HCT116 (cell line): ENCODE results near the gene SAMD10. TPM values are rescaled to one million over a fixed set of nuclear protein-coding genes. Genes with fewer than 3 reads are reported as not detected.

Experiments
- ATAC-seq: fragments of 200-7000 bp; cut with Tn5 transposase; 2 replicates; pipeline ENCODE4 v1.9.1; 2020; ENCODE audit warnings: mild to moderate bottlenecking, moderate library complexity
- BruUV-seq: library from RNA; stranded (reverse); fragments of 400-500 nt; replicated peaks from 2 replicates; lab custom pipeline; 2021; lab: Mats Ljungman, UMichigan
- CTCF ChIA-PET: fragments of 300-600 bp; sonication (Branson Sonifier 250); formaldehyde crosslinking; loops from one replicate; lab custom pipeline; 2021; ENCODE audit warnings: antibody characterized with exemption; lab: Charles Lee
- POLR2A ChIA-PET: fragments of 300-600, 350-600 bp; sonication (Branson Sonifier 250); formaldehyde crosslinking; loops from one replicate; lab custom pipeline; 2021; ENCODE audit warnings: antibody characterized with exemption; lab: Charles Lee
- RAD21 ChIA-PET, 2 experiments: fragments of 300-600 bp; sonication (Branson Sonifier 250); formaldehyde crosslinking; loops; one replicate each; lab custom pipeline; 2023; ENCODE audit warnings: low total read pairs in 2 of 2; ENCODE audit not compliant: uncharacterized antibody in 2 of 2, unreplicated experiment in 2 of 2, low non-redundant PET in 1 of 2; lab: Charles Lee
- DNase-seq: peaks from one replicate; pipeline ENCODE4 v3.0.0-alpha.2; 2010; ENCODE audit warnings: low read depth, low spot score
- H2AFZ ChIP-seq: fragments of 200-600 bp; shearing (Covaris generic), sonication (generic); 2 replicates; pipeline ENCODE4 v1.6.1; 2017; ENCODE audit warnings: low read depth, mixed run types, mixed read lengths, antibody characterized with exemption, low read length; ENCODE audit not compliant: poor library complexity, severe bottlenecking
- H3K27ac ChIP-seq: 2 replicates; pipeline ENCODE4 v1.5.1; 2012; ENCODE audit warnings: low read depth, low read length
- H3K27me3 ChIP-seq: fragments of 200-600 bp; sonication (generic); 2 replicates; pipeline ENCODE4 v1.6.1; 2016; ENCODE audit warnings: mixed run types, low read length, mixed read lengths; ENCODE audit not compliant: insufficient read depth
- H3K36me3 ChIP-seq, 2 experiments: fragments of 200-500 bp in 1 of 2; fragments of 200-600 bp in 1 of 2; sonication (Bioruptor generic) in 1 of 2; sonication (generic) in 1 of 2; 2 replicates each; pipeline versions ENCODE4 v1.5.1 to v1.6.1; 2014 to 2016; ENCODE audit warnings: low read length in 2 of 2, inconsistent platforms in 1 of 2, mixed read lengths in 1 of 2, mixed run types in 1 of 2; ENCODE audit not compliant: insufficient read depth in 2 of 2, control insufficient read depth in 1 of 2
- H3K4me1 ChIP-seq, 2 experiments: fragments of 200-600 bp in 1 of 2; sonication (generic) in 1 of 2; 2 replicates each; pipeline versions ENCODE4 v1.5.1 to v1.6.1; 2012 to 2017; ENCODE audit warnings: low read length in 2 of 2, inconsistent platforms in 1 of 2, mild to moderate bottlenecking in 1 of 2, mixed read lengths in 1 of 2, mixed run types in 1 of 2, moderate library complexity in 1 of 2; ENCODE audit not compliant: insufficient read depth in 2 of 2, control insufficient read depth in 1 of 2
- H3K4me2 ChIP-seq: fragments of 200-600 bp; sonication (generic); 2 replicates; pipeline ENCODE4 v1.6.1; 2017; ENCODE audit warnings: mixed run types, low read length, mixed read lengths
- H3K4me3 ChIP-seq, 2 experiments: fragments of 200-600 bp in 1 of 2; sonication (generic) in 1 of 2; replicated peaks in 1 of 2; 2 replicates each; pipeline ENCODE4 v1.5.1; 2011 to 2016; ENCODE audit warnings: low read length in 2 of 2, control low read depth in 1 of 2, low read depth in 1 of 2, mild to moderate bottlenecking in 1 of 2, mixed read lengths in 1 of 2, mixed run types in 1 of 2
- H3K79me2 ChIP-seq: fragments of 200-600 bp; sonication (generic); 2 replicates; pipeline ENCODE4 v1.6.1; 2017; ENCODE audit warnings: mild to moderate bottlenecking, mixed run types, low read length, moderate library complexity, mixed read lengths; ENCODE audit not compliant: insufficient read depth
- H3K9ac ChIP-seq: fragments of 200-600 bp; sonication (generic); 2 replicates; pipeline ENCODE4 v1.6.1; 2016; ENCODE audit warnings: low read length, mixed read lengths
- H3K9me2 ChIP-seq: fragments of 200-600 bp; sonication (generic), shearing (Covaris generic); 2 replicates; pipeline ENCODE4 v1.6.1; 2017; ENCODE audit warnings: mixed run types, mild to moderate bottlenecking, moderate library complexity; ENCODE audit not compliant: insufficient read depth
- H3K9me3 ChIP-seq, 2 experiments: fragments of 200-500 bp in 1 of 2; fragments of 200-600 bp in 1 of 2; sonication (Bioruptor generic) in 1 of 2; sonication (generic) in 1 of 2; 2 replicates each; pipeline ENCODE4 v1.6.1; 2014 to 2017; ENCODE audit warnings: low read length in 2 of 2, mixed read lengths in 2 of 2, inconsistent platforms in 1 of 2, low read depth in 1 of 2, mild to moderate bottlenecking in 1 of 2, mixed run types in 1 of 2, moderate library complexity in 1 of 2; ENCODE audit not compliant: control insufficient read depth in 1 of 2, insufficient read depth in 1 of 2
- H4K20me1 ChIP-seq: fragments of 200-600 bp; sonication (generic), shearing (Covaris generic); 2 replicates; pipeline ENCODE4 v1.6.1; 2017; ENCODE audit warnings: mixed run types, mild to moderate bottlenecking, moderate library complexity; ENCODE audit not compliant: insufficient read depth
- CEBPB ChIP-seq: IDR thresholded peaks from 2 replicates; pipeline ENCODE4 v1.6.1; 2012; ENCODE audit warnings: low read depth
- EZH2phosphoT487 ChIP-seq: fragments of 200-600 bp; IDR thresholded peaks from 2 replicates; pipeline ENCODE4 v1.6.1; 2018; ENCODE audit warnings: antibody characterized with exemption, borderline replicate concordance
- FOSL1 ChIP-seq: IDR thresholded peaks from 2 replicates; pipeline ENCODE4 v1.6.1; 2012; ENCODE audit warnings: low read depth
- RAD21 ChIP-seq: IDR thresholded peaks from 2 replicates; pipeline ENCODE4 v1.6.1; 2012; ENCODE audit warnings: low read depth, mild to moderate bottlenecking
- SIN3A ChIP-seq: IDR thresholded peaks from 2 replicates; pipeline ENCODE4 v1.6.1; 2012; ENCODE audit warnings: low read depth
- SRF ChIP-seq: IDR thresholded peaks from 2 replicates; pipeline ENCODE4 v1.6.1; 2012; ENCODE audit warnings: low read depth
- intact Hi-C: fragments of 100-400 bp; cut with micrococcal nuclease; formaldehyde crosslinking; loops from 2 replicates; pipeline ENCODE4 v1.10.0; 2022
- total RNA-seq: library from RNA; stranded (reverse); gene quantifications from one replicate; pipeline ENCODE4 v1.2.1, GENCODE V29; 2021; ENCODE audit not compliant: unreplicated experiment
- TF ChIP-seq, protein P1 (sequence below), 3 experiments: fragments of 200-600 bp in 1 of 3; sonication (generic) in 1 of 3; IDR thresholded peaks in 2 of 3; conservative IDR thresholded peaks in 1 of 3; 2 replicates each; pipeline ENCODE4 v1.5.1; 2012 to 2017; ENCODE audit warnings: low read depth in 2 of 3, low read length in 2 of 3, antibody characterized with exemption in 1 of 3, borderline replicate concordance in 1 of 3, control low read depth in 1 of 3, mild to moderate bottlenecking in 1 of 3, mixed read lengths in 1 of 3, mixed run types in 1 of 3, moderate library complexity in 1 of 3; ENCODE audit not compliant: insufficient read depth in 1 of 3

SAMD10 gene
- total RNA-seq, 1 experiment from 2014 or later, result 4.2 TPM

DNA sequence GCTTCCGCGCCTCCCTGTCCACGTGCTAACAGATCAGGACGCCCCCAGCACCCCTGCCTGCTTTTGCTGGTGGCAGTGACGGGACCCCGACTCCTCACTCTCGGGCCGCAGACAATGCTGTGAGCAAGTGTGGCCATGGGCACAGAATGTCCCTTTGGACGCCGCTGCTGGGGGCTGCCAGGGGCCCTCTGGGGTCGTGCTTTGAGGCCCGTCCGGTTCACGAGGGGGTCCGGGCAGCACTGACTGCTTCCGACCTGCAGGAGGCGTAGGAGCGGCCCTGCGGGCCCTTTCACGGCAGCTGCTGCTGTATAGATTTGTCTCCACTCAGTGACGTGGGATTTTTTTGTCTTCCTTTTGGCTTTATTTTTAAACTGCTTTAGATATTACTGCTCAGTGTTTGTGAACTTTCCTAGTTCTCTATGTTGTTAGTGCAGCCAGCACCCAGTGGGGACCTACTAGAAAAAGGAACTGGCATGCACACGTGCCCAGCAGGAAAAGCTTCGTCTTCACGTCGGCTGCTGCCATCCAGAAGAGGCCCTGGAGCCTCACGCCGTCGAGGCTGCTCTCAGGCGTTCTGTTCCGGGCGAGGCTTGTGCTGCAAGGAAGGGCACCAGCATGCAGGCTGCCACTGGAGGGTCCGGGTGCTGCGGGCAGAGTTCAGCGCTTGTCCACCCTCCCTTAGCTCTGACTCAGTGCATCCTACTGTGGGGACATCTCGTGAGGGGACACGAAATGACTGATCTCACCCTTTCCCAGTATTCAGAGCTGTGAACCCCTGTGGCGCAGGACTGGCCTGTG, 45.0 kb downstream of the SAMD10 start:
- no peaks in the 10 kb centered on the region for H3K9me2 ChIP-seq
- ChIA-PET POLR2A (no interaction called here), RAD21 (no interaction called here), CTCF (no interaction called here)
- DNase-seq, result no peak
- BruUV-seq, result no TSS peak
- H3K9ac ChIP-seq, result no peak overlapping the region
- peak; percentile 51; the same call in 1 of the 2 replicates for ATAC-seq
- H3K27ac ChIP-seq, result no peak overlapping the region
- no peak overlapping the region for H3K4me3 ChIP-seq
- no peaks in the 10 kb centered on the region for H4K20me1 ChIP-seq
- intact Hi-C loops, result no loop called here
- no peak for TF ChIP-seq EZH2phosphoT487
- TF ChIP-seq, protein P1, sequence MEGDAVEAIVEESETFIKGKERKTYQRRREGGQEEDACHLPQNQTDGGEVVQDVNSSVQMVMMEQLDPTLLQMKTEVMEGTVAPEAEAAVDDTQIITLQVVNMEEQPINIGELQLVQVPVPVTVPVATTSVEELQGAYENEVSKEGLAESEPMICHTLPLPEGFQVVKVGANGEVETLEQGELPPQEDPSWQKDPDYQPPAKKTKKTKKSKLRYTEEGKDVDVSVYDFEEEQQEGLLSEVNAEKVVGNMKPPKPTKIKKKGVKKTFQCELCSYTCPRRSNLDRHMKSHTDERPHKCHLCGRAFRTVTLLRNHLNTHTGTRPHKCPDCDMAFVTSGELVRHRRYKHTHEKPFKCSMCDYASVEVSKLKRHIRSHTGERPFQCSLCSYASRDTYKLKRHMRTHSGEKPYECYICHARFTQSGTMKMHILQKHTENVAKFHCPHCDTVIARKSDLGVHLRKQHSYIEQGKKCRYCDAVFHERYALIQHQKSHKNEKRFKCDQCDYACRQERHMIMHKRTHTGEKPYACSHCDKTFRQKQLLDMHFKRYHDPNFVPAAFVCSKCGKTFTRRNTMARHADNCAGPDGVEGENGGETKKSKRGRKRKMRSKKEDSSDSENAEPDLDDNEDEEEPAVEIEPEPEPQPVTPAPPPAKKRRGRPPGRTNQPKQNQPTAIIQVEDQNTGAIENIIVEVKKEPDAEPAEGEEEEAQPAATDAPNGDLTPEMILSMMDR (IDR thresholded peaks at IDR 0.05 in 2 of 3, conservative IDR thresholded peaks at IDR 0.05 in 1 of 3; ENCODE audit: borderline replicate concordance in 1 of 3, insufficient read depth in 1 of 3, low read depth in 2 of 3, low read length in 2 of 3), result peak in 2 of 3 experiments; percentile 43 to 56; a peak in 4 of 6 replicates
- H2AFZ ChIP-seq, result no peak overlapping the region
- H3K27me3 ChIP-seq, result no peaks in the 10 kb centered on the region
- no peaks in the 10 kb centered on the region for H3K9me3 ChIP-seq
- H3K4me1 ChIP-seq, result no peaks in the 10 kb centered on the region
- peaks cover 18 to 21% of the 10 kb centered on the region in 2 experiments for H3K36me3 ChIP-seq
- peaks cover 15% of the 10 kb centered on the region; the same call in 1 of the 2 replicates for H3K79me2 ChIP-seq
- H3K4me2 ChIP-seq, result no peak overlapping the region

DNA sequence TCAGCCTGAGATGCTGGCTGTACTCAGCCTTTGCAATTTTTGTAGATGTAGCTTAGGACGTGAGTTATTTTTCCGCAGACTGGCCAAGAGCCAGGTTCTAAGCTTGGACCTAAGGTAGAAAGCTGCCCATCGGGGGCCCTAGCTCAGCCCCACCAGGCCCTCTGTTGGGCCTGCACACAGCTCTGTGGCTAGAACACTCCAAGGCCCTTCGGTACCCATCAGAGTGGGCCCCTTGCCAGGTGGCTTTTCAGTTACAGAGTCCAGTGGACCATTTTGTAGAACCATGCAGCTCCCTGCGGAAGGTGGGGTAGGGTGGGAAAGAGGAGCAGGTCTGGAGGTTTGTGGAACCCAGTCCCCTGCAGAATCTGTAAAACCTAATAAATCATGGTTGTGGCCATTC, 45.8 kb downstream of the SAMD10 start:
- no peaks in the 10 kb centered on the region for H4K20me1 ChIP-seq
- H3K79me2 ChIP-seq, result peaks cover 15% of the 10 kb centered on the region; the same call in 1 of the 2 replicates
- TF ChIP-seq CEBPB (no peak), FOSL1 (no peak), RAD21 (no peak), SRF (no peak), EZH2phosphoT487 (no peak), SIN3A (no peak)
- TF ChIP-seq, all 23 proteins: peak for 0
- BruUV-seq, result no TSS peak
- ChIA-PET CTCF (no interaction called here), POLR2A (no interaction called here), RAD21 (no interaction called here)
- no peaks in the 10 kb centered on the region for H3K9me3 ChIP-seq
- ATAC-seq (no peak), DNase-seq (no peak)
- H3K9me2 ChIP-seq, result no peaks in the 10 kb centered on the region
- intact Hi-C loops, result no loop called here
- H3K4me1 ChIP-seq, result no peaks in the 10 kb centered on the region
- H3K36me3 ChIP-seq, result peaks cover 23 to 25% of the 10 kb centered on the region in 2 experiments
- H3K4me3 ChIP-seq, result no peak overlapping the region
- no peaks in the 10 kb centered on the region for H3K27me3 ChIP-seq
- no peak overlapping the region for H3K27ac ChIP-seq
- no peak overlapping the region for H2AFZ ChIP-seq
- H3K4me2 ChIP-seq, result no peak overlapping the region
- H3K9ac ChIP-seq, result no peak overlapping the region
